ENCODE results near the gene OLFM1.

Gene OLFM1

GRCh38 chr9:135100241-135100681 lies 12.8 kb downstream of the OLFM1 start:
- TF ChIP-seq CTCF (IDR thresholded peaks at IDR 0.05; ENCODE audit: borderline replicate concordance, insufficient read depth, low read depth, low read length), result no peak
- H3K4me3 ChIP-seq (ENCODE audit: low read depth, low read length), result no peak overlapping the region

GRCh38 chr9:135100725-135101410 lies 13.4 kb downstream of the OLFM1 start:
- H3K4me3 ChIP-seq (ENCODE audit: low read depth, low read length), result no peak overlapping the region
- TF ChIP-seq CTCF (IDR thresholded peaks at IDR 0.05; ENCODE audit: borderline replicate concordance, insufficient read depth, low read depth, low read length), result no peak

GRCh38 chr9:135101486-135101885 lies 14.0 kb downstream of the OLFM1 start:
- no peak overlapping the region for H3K4me3 ChIP-seq (ENCODE audit: low read depth, low read length)
- TF ChIP-seq CTCF (IDR thresholded peaks at IDR 0.05; ENCODE audit: borderline replicate concordance, insufficient read depth, low read depth, low read length), result no peak

GRCh38 chr9:135101926-135102325 lies 14.5 kb downstream of the OLFM1 start:
- no peak for TF ChIP-seq CTCF (IDR thresholded peaks at IDR 0.05; ENCODE audit: borderline replicate concordance, insufficient read depth, low read depth, low read length)

GRCh38 chr9:135102331-135102730 lies 14.9 kb downstream of the OLFM1 start:
- TF ChIP-seq CTCF (IDR thresholded peaks at IDR 0.05; ENCODE audit: borderline replicate concordance, insufficient read depth, low read depth, low read length), result no peak
- H3K4me3 ChIP-seq (ENCODE audit: low read depth, low read length), result no peak overlapping the region

More at GRCh38 chr9:135101926-135102325, 14.5 kb downstream of the OLFM1 start:
- H3K4me3 ChIP-seq (ENCODE audit: low read depth, low read length), result no peak overlapping the region

- no peak for TF ChIP-seq CTCF (IDR thresholded peaks at IDR 0.05; ENCODE audit: borderline replicate concordance, insufficient read depth, low read depth, low read length)
- H3K4me3 ChIP-seq (ENCODE audit: low read depth, low read length), result no peak overlapping the region
Measured at GRCh38 chr9:135103001-135103446, 15.6 kb downstream of the OLFM1 start.

- no peak overlapping the region for H3K4me3 ChIP-seq (ENCODE audit: low read depth, low read length)
- TF ChIP-seq CTCF (IDR thresholded peaks at IDR 0.05; ENCODE audit: borderline replicate concordance, insufficient read depth, low read depth, low read length), result no peak
Measured at GRCh38 chr9:135103931-135104639, 16.6 kb downstream of the OLFM1 start.
